Fibroblast of skin of left biceps (primary cell): Measurements from ENCODE around the gene NLRP1.

ENCODE experiments used
- DNase-seq, 2 experiments: peaks; one replicate each; pipeline ENCODE4 v3.0.0-alpha.2; 2013; ENCODE audit warnings: low read depth in 2 of 2

NLRP1 gene

DNA sequence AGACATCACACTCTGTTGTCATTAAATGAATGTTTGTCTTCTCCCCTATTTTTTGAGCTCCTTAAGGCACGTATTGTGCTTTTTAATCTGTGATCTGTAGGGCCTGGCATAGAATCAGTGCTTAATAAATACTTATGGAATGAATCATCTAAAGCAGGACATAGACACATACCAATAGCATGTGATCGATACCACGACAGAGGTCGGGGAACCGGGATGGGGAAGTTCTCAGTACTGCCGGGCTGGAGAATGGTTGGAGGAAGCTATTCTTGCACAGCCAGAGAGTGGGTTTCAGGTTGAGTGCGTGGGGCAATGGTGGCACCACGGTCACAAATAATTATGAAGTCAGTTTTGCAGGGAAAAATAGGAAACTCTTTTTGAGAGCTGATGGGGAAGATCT is 26.8 kb downstream of the NLRP1 start:
- peak; percentile 25 to 34 for DNase-seq

- no peak for DNase-seq
Measured at GRCh38 chr17:5555254-5555653, 29.1 kb downstream of the NLRP1 start.

GRCh38 chr17:5553479-5553878 is 30.8 kb downstream of the NLRP1 start:
- no peak for DNase-seq

GRCh38 chr17:5552841-5553240 is 31.5 kb downstream of the NLRP1 start:
- DNase-seq, result no peak

DNA sequence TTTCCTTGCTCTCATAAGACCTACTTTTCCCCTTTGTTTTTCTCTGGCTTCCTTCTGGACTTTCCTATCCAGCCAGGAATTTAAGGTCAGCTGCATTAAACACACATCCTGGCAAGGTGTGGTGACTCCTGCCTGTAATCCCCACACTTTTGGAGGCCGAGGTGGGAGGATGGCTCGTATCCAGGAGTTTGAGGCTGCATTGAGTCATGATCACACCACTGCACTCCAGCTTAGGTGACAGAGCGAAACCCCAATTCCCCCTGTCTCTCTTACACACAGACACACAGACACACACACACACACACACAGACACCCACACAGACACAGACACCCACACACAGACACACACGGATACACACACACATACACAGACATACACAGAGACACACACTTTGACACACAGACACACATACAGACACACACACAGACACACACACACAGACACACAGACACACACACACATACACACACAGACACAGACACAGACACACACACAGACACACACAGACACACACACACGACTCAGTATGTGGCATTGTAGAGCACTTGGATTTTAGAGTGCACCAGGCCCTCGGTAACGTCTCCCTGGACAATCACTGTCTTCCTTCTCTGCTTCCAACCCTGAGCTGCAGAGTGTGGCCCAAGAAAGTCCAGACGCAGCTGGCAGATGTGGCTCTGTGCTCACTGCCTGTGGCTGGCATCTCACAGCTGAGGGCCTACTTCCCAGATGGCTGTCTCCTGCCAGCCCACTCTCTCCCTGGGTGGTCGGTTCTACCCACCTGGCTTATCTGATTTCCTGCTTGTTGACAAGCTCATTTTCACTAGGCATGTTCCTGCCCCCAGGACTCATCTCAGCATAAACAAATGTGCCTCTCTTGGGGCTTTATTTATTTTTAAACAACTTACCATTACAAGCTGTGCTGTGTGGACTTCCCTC is 39.0 kb downstream of the NLRP1 start:
- DNase-seq, result no peak

GRCh38 chr17:5544115-5544514 is 40.2 kb downstream of the NLRP1 start:
- no peak for DNase-seq

- no peak for DNase-seq
Measured at GRCh38 chr17:5541610-5542202, 42.6 kb downstream of the NLRP1 start.

GRCh38 chr17:5540321-5540720 is 44.0 kb downstream of the NLRP1 start:
- no peak for DNase-seq

GRCh38 chr17:5539286-5539685 is 45.0 kb downstream of the NLRP1 start:
- no peak for DNase-seq

DNA sequence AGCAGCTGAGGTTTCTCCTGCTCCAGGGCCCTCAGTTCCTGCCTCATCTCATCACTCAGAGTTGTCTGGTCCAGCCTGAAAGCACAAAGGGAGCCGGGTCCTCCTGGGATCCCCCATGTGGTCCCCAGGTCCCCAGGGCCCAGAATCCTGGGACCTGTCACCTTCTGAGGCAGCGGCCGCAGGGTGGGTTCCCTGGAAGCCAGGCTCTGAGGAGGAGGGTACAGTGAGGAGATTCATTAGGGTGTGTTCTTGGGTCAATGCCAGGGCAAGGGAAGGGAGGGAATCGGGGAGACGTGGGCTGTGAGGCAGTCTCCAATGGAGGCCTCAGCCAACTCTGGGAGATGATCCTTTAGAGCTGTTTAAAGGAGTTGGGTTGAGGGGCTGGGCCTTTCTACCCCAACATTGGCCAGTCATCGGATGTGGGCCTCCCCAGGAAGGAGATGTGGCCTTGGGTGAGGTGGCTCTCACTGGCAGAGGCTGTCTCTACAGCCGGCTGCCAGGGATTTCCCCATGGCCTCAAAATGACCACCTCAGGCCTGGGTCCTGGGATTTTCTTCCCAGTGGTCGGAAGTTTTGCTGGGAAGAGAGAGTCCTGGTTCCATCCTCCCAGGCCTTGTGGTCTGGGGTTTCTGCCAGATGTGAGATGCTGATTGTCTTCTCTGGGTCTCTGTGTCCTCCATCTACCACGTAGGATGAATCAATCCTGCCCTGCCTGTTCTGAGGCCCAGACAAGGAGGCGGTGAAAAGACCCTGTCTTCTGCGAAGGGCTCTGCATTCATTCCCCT is 47.3 kb downstream of the NLRP1 start:
- no peak for DNase-seq

DNA sequence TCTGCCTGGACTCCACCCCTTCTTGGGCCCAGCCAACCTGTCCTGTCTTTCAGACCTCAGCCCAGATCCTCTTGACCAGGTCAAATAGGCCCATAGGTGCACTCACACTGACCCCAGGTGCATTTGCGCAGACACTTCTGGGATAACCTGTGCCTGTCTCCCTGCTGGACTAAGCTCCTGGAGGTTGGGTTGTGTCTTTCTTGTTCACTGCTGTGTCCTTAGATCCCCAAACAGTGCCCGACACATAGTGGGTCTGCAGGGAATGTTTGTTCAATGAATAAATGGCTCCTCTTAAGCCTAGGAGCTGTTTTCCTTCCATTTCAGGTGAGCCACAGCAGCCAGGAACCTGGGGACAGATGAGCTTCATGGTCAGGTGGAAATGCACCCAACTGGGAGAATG is 48.9 kb downstream of the NLRP1 start:
- DNase-seq, result no peak

DNA sequence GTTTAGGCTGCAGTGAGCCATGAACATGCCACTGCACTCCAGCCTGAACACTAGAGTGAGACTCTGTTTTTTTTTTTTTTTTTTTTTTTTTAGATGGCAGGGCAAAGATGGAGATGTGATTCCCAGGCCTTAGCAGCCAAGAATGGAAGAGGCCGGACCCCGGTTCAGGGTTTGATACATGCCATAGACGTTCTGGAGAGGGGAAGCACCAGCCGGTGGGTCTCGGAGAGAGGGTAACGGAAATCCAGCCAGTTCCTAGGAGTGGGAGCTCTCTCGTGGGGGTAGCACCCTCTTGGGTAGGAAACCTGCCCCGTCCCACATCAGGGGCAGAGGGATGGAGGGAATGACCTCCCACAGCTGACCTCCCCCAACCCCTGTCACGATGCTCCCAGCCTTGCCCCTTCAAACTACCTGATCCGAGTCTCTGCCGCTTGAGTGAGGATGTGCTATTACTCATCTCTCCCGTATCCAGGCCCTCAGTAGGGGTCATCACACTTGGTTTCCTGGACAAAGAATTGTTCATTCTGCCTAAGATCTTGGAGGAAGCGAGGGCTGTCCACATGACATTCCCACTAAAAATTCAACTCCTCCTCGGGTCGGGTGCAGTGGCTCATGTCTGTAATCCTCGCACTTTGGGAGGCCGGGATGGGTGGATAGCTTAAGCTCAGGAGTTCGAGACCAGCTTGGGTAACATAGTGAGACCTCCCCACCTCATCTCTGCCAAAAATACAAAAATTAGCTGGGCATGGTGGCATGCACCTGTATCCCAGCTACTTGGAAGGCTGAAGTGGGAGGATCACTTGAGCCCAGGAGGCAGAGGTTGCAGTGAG is 50.6 kb downstream of the NLRP1 start:
- DNase-seq, result no peak

DNA sequence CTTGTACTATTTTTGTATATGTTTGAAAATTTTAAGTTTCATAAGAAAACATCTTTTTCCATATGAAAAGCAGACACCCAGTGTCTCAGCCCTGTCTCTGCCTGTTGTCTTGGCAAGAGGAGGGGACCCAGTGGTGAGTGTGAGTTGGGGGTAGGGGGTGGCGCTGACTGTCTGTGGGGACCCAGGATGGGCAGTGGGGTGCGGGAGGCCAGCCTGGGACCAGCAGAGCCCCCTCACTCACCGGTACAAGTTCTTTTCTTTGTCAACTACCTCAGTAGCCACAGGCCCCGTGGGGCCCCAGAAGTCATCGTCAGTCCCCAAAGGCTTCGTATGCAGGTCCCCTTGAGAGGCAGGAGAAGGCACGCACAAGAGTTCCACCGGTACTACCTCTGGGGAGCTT is 51.7 kb downstream of the NLRP1 start:
- no peak for DNase-seq

GRCh38 chr17:5531085-5531418 is 53.3 kb downstream of the NLRP1 start:
- DNase-seq, result no peak

- no peak for DNase-seq
Measured at GRCh38 chr17:5530265-5531084, 53.8 kb downstream of the NLRP1 start.

DNA sequence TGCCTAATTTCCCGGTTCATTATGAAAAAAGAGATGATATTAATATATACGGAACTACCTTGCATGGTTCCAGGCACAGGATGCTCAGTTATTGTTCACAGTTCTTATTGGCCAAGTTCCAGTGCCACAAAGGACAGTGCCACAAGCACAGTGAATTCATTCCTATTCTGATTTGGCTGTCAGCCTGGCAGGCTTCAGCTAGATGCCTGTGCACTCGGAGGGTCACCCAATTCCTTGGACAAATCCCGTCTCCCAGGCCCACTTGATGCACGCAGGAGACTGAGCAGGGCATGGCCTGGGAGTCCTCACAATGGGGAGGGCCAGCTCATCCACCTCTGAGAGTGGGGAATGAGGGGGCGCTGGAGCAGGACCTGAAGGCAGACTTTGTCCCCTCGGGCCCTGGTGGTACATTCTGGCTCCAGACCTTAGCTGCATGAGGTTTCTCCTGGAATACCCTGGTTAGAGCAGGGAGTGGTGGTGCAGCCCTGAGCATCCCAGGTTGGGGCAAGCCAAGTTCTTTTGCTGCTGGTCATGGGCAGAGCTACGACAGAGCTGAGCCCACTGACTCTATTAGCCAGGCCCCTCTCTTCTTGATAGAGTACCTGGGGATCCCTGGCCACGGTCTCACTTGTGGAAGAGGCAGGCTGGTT is 56.6 kb downstream of the NLRP1 start:
- no peak for DNase-seq

- peak; percentile 75 to 77 for DNase-seq
Measured at GRCh38 chr17:5526821-5527598, 57.3 kb downstream of the NLRP1 start.

GRCh38 chr17:5523249-5523648 is 61.1 kb downstream of the NLRP1 start:
- no peak for DNase-seq

DNA sequence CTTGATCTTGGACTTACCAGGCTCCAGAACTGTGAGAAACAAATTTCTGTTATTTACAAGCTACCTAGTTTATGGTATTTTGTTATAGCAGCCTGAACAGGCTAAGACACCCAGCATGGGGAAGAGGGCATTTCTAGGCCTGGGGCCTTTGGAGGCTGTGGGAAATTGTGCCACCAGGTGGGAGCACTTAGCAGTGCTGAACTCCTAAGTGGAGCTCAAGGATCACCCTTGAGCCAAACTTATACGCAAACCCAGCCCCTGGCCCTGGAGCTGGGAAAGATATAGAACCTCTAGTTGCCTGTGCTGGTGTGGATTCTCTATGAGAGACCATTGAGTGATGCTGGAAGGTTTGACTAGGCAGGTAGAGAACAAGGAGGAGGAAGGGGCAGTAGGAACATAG is 61.8 kb downstream of the NLRP1 start:
- DNase-seq, result no peak
